ENCODE measurements around the gene MYH6. TPM values are rescaled to one million over a fixed set of nuclear protein-coding genes. Genes with fewer than 3 reads are reported as not detected.
"Not testable (repeated sequence)": the region's sequence is repeated elsewhere in the genome, so short reads cannot be mapped to it uniquely, and the experiment has no call there.

MYH6 gene
- polyA plus RNA-seq (ENCODE audit: insufficient read length in 4 of 4), result under 1 TPM; 0.16 to 0.27 (median 0.17) TPM

GRCh38 chr14:23407516-23408306, at the start of gene MYH6:
TSS of gene MYH6 (minus strand) at chr14:23408273. CDS start at chr14:23407223, 1,050 bp downstream.
- no peak for DNase-seq (ENCODE audit: low read depth in 4 of 4, low spot score in 3 of 4)

- not testable (repeated sequence) for DNase-seq (ENCODE audit: low read depth in 4 of 4, low spot score in 3 of 4)
Observed at GRCh38 chr14:23456883-23457586, 49.0 kb upstream of the MYH6 start.

- DNase-seq (ENCODE audit: low read depth in 4 of 4, low spot score in 3 of 4), result no peak
Observed at GRCh38 chr14:23454445-23454856, 46.4 kb upstream of the MYH6 start.

- DNase-seq (ENCODE audit: low read depth in 4 of 4, low spot score in 3 of 4), result no peak
Observed at GRCh38 chr14:23452237-23452636, 44.2 kb upstream of the MYH6 start.

GRCh38 chr14:23450379-23450778, 42.3 kb upstream of the MYH6 start:
- DNase-seq (ENCODE audit: low read depth in 4 of 4, low spot score in 3 of 4), result no peak

GRCh38 chr14:23449314-23449713, 41.2 kb upstream of the MYH6 start:
- no peak for DNase-seq (ENCODE audit: low read depth in 4 of 4, low spot score in 3 of 4)

GRCh38 chr14:23447361-23448350, 39.6 kb upstream of the MYH6 start:
- no peak for DNase-seq (ENCODE audit: low read depth in 4 of 4, low spot score in 3 of 4)

GRCh38 chr14:23446291-23446851, 38.3 kb upstream of the MYH6 start:
- DNase-seq (ENCODE audit: low read depth in 4 of 4, low spot score in 3 of 4), result no peak

GRCh38 chr14:23445773-23446172, 37.7 kb upstream of the MYH6 start:
- no peak for DNase-seq (ENCODE audit: low read depth in 4 of 4, low spot score in 3 of 4)

GRCh38 chr14:23444314-23444713, 36.2 kb upstream of the MYH6 start:
- no peak for DNase-seq (ENCODE audit: low read depth in 4 of 4, low spot score in 3 of 4)

- DNase-seq (ENCODE audit: low read depth in 4 of 4, low spot score in 3 of 4), result no peak
Observed at GRCh38 chr14:23443881-23444280, 35.8 kb upstream of the MYH6 start.

- no peak for DNase-seq (ENCODE audit: low read depth in 4 of 4, low spot score in 3 of 4)
Observed at GRCh38 chr14:23443411-23443812, 35.3 kb upstream of the MYH6 start.

GRCh38 chr14:23442721-23443356, 34.8 kb upstream of the MYH6 start:
- DNase-seq (ENCODE audit: low read depth in 4 of 4, low spot score in 3 of 4), result no peak

- DNase-seq (ENCODE audit: low read depth in 4 of 4, low spot score in 3 of 4), result no peak
Observed at GRCh38 chr14:23441076-23441475, 33.0 kb upstream of the MYH6 start.

- no peak for DNase-seq (ENCODE audit: low read depth in 4 of 4, low spot score in 3 of 4)
Observed at GRCh38 chr14:23439107-23439835, 31.2 kb upstream of the MYH6 start.

- DNase-seq (ENCODE audit: low read depth in 4 of 4, low spot score in 3 of 4), result no peak
Observed at GRCh38 chr14:23438101-23438971, 30.3 kb upstream of the MYH6 start.

- DNase-seq (ENCODE audit: low read depth in 4 of 4, low spot score in 3 of 4), result no peak
Observed at GRCh38 chr14:23437133-23438100, 29.3 kb upstream of the MYH6 start.

Data from left renal pelvis (tissue), 4 donors.